Measurements from ENCODE around the gene NUDT19.

GRCh38 chr19:32674931-32675719 lies 16.5 kb upstream of the NUDT19 start, which contains the start of gene ANKRD27:
- TF ChIP-seq POLR2A (IDR thresholded peaks at IDR 0.05; ENCODE audit: low read depth, low read length), result peak; percentile 59
- no peak for TF ChIP-seq MAX (IDR thresholded peaks at IDR 0.05; ENCODE audit: insufficient read depth, insufficient read length)
- no peak for TF ChIP-seq CTCF (IDR thresholded peaks at IDR 0.05; ENCODE audit: extremely low read depth in 1 of 2, insufficient read depth in 1 of 2, low read depth in 1 of 2, low read length in 2 of 2)
